ENCODE results near the gene IP6K1.

GRCh38 chr3:49781415-49782199 lies 4.7 kb downstream of the IP6K1 start:
- TF ChIP-seq CTCF (IDR thresholded peaks at IDR 0.05) (no peak), EZH2 (IDR thresholded peaks at IDR 0.05; ENCODE audit: borderline replicate concordance, insufficient read depth, low read depth, low read length, poor library complexity, severe bottlenecking) (no peak)
